ENCODE data around the gene GALNT13. TPM values are rescaled to one million over a fixed set of nuclear protein-coding genes. Genes with fewer than 3 reads are reported as not detected.

The GALNT13 gene
- total and polyA plus RNA-seq, 2 donors (not counting 1 experiment from before 2014, with no cell fraction given) = not detected

- Mint-ChIP-seq H3K27ac (no peak overlapping the region), H3K4me1 (no peaks in the 10 kb centered on the region), H3K4me3 (no peak overlapping the region), H3K9me3 (ENCODE audit: insufficient read depth) (peaks cover 2% of the 10 kb centered on the region), H3K27me3 (no peaks in the 10 kb centered on the region)
- Histone ChIP-seq H3K4me1 (ENCODE audit: control insufficient read depth in 2 of 2, insufficient read depth in 2 of 2, low read length in 2 of 2) (no peaks in the 10 kb centered on the region), H3K27ac (ENCODE audit: low read length in 2 of 2) (no peak overlapping the region), H3K79me2 (ENCODE audit: control insufficient read depth, insufficient read depth, low read length) (no peaks in the 10 kb centered on the region), H2AFZ (ENCODE audit: insufficient read depth, low read depth, low read length, poor library complexity, severe bottlenecking) (no peak overlapping the region), H3K36me3 (replicated peaks in 1 of 2; ENCODE audit: control extremely low read depth in 1 of 2, control insufficient read depth in 1 of 2, extremely low read depth in 1 of 2, insufficient read depth in 2 of 2, low read length in 1 of 2) (no peaks in the 10 kb centered on the region), H4K20me1 (ENCODE audit: control insufficient read depth, insufficient read depth, low read length, poor library complexity, severe bottlenecking) (no peaks in the 10 kb centered on the region), H3K9ac (ENCODE audit: low read length) (no peak overlapping the region), H3K9me3 (ENCODE audit: control extremely low read depth in 1 of 3, control insufficient read depth in 2 of 3, insufficient read depth in 1 of 3, low read length in 2 of 3) (peaks cover 0 to 1% (median 0%) of the 10 kb centered on the region in 3 donors), H3K27me3 (replicated peaks in 1 of 4; ENCODE audit: control extremely low read depth in 1 of 4, control insufficient read depth in 3 of 4, insufficient read depth in 4 of 4, low read length in 3 of 4) (no peaks in the 10 kb centered on the region), H3K4me3 (ENCODE audit: control extremely low read depth in 1 of 5, extremely low read depth in 1 of 5, insufficient read depth in 1 of 5, low read depth in 2 of 5, low read length in 4 of 5) (no peak overlapping the region), H3K4me2 (replicated peaks; ENCODE audit: low read depth, low read length, poor library complexity, severe bottlenecking) (no peak overlapping the region)
- ChIA-PET CTCF (no interaction called here), POLR2A (no interaction called here)
- intact Hi-C loops (cut with micrococcal nuclease) = no loop called here
- TF ChIP-seq EZH2 (IDR thresholded peaks at IDR 0.05; ENCODE audit: borderline replicate concordance, insufficient read depth, low read depth, low read length, poor library complexity, severe bottlenecking) (no peak), CTCF (IDR thresholded peaks at IDR 0.05) (no peak)
- no peak for ATAC-seq (ENCODE audit: low read depth)
- no peak for DNase-seq
- WGBS (ENCODE audit: insufficient coverage) = no CpG with 5 or more reads among the region's 1 CpG
Measured at GRCh38 chr2:154331784-154332183, 460.1 kb downstream of the GALNT13 start.

GRCh38 chr2:154336201-154336600 lies 464.5 kb downstream of the GALNT13 start:
- DNase-seq (no peak), ATAC-seq (ENCODE audit: low read depth) (no peak)
- H3K27me3 ChIP-seq (replicated peaks in 1 of 4; ENCODE audit: control extremely low read depth in 1 of 4, control insufficient read depth in 3 of 4, insufficient read depth in 4 of 4, low read length in 3 of 4) = no peaks in the 10 kb centered on the region
- no peak overlapping the region for H3K9ac ChIP-seq (ENCODE audit: low read length)
- H3K36me3 ChIP-seq (replicated peaks in 1 of 2; ENCODE audit: control extremely low read depth in 1 of 2, control insufficient read depth in 1 of 2, extremely low read depth in 1 of 2, insufficient read depth in 2 of 2, low read length in 1 of 2) = no peaks in the 10 kb centered on the region
- POLR2A ChIA-PET = no interaction called here
- Mint-ChIP-seq H3K9me3 (ENCODE audit: insufficient read depth) (peaks cover 2% of the 10 kb centered on the region), H3K27ac (no peak overlapping the region), H3K4me1 (no peaks in the 10 kb centered on the region), H3K27me3 (no peaks in the 10 kb centered on the region), H3K4me3 (no peak overlapping the region)
- H3K4me3 ChIP-seq (ENCODE audit: control extremely low read depth in 1 of 5, extremely low read depth in 1 of 5, insufficient read depth in 1 of 5, low read depth in 2 of 5, low read length in 4 of 5) = no peak overlapping the region
- no peaks in the 10 kb centered on the region for H4K20me1 ChIP-seq (ENCODE audit: control insufficient read depth, insufficient read depth, low read length, poor library complexity, severe bottlenecking)
- H2AFZ ChIP-seq (ENCODE audit: insufficient read depth, low read depth, low read length, poor library complexity, severe bottlenecking) = no peak overlapping the region
- no peak overlapping the region for H3K4me2 ChIP-seq (replicated peaks; ENCODE audit: low read depth, low read length, poor library complexity, severe bottlenecking)
- no peaks in the 10 kb centered on the region for H3K9me3 ChIP-seq (ENCODE audit: control extremely low read depth in 1 of 3, control insufficient read depth in 2 of 3, insufficient read depth in 1 of 3, low read length in 2 of 3)
- H3K4me1 ChIP-seq (ENCODE audit: control insufficient read depth in 2 of 2, insufficient read depth in 2 of 2, low read length in 2 of 2) = no peaks in the 10 kb centered on the region
- intact Hi-C loops (cut with micrococcal nuclease) = no loop called here
- H3K79me2 ChIP-seq (ENCODE audit: control insufficient read depth, insufficient read depth, low read length) = no peaks in the 10 kb centered on the region
- CTCF ChIA-PET = no interaction called here
- H3K27ac ChIP-seq (ENCODE audit: low read length in 2 of 2) = no peak overlapping the region
- TF ChIP-seq CTCF (IDR thresholded peaks at IDR 0.05) (no peak), EZH2 (IDR thresholded peaks at IDR 0.05; ENCODE audit: borderline replicate concordance, insufficient read depth, low read depth, low read length, poor library complexity, severe bottlenecking) (no peak)
- WGBS (ENCODE audit: insufficient coverage) = 86% methylated on average over 1 of the region's 1 CpG
